B cell (primary cell): ENCODE data around the gene NCOA4.

Experiments
- CTCF ChIP-seq: fragments of 200-600 bp; IDR thresholded peaks from one replicate; pipeline ENCODE4 v1.8.0; 2022; ENCODE audit warnings: antibody characterized with exemption, mild to moderate bottlenecking
- EZH2 ChIP-seq: IDR thresholded peaks from 2 replicates; pipeline ENCODE4 v1.6.1; 2012; ENCODE audit warnings: borderline replicate concordance, low read depth, mild to moderate bottlenecking, moderate library complexity, low read length; ENCODE audit not compliant: insufficient read depth, poor library complexity, severe bottlenecking

GRCh38 chr10:46033602-46034011 lies 3.2 kb upstream of the NCOA4 start:
- TF ChIP-seq CTCF (no peak), EZH2 (no peak)
